ENCODE results near the gene CRCP.
"Not testable (repeated sequence)": the region's sequence is repeated elsewhere in the genome, so short reads cannot be mapped to it uniquely, and the experiment has no call there.

DNA sequence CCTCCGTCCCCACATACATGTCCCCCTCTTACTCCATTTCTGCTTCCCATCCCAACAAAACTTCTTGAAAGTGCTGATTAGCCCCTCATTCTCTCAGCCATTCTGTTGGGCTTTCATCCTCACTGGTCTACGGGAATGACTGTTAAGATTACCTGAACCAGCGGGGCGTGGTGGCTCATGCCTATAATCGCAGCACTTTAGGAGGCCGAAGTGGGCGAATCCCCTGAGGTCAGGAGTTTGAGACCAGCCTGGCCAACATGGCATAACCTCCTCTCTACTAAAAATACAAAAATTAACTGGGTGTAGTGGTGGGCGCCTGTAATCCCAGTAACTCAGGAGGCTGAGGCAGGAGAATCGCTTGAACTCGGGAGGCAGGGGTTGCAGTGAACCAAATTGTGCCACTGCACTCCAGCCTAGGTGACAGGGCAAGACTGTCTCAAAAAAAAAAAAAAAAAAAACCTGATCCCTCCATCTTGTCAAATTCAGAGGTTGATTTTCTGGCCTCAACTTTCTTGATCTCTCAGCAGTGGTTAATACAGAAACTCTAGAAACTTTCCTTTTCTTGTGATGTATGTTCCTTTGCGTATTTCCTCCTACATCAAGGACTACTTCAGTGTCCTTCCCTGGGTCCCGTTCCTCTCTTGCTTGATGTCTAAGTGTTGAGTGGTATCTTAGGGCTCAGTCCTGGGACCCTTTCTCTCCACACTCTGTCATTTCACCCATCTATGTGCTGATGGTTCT is 2.2 kb downstream of the CRCP start:
- TF ChIP-seq POLR2A (IDR thresholded peaks at IDR 0.05); EP300 (IDR thresholded peaks at IDR 0.05; ENCODE audit: low read depth): not testable (repeated sequence)

All from transverse colon (tissue), 1 donor.